ENCODE measurements around the gene DOP1A.

The DOP1A gene

DNA sequence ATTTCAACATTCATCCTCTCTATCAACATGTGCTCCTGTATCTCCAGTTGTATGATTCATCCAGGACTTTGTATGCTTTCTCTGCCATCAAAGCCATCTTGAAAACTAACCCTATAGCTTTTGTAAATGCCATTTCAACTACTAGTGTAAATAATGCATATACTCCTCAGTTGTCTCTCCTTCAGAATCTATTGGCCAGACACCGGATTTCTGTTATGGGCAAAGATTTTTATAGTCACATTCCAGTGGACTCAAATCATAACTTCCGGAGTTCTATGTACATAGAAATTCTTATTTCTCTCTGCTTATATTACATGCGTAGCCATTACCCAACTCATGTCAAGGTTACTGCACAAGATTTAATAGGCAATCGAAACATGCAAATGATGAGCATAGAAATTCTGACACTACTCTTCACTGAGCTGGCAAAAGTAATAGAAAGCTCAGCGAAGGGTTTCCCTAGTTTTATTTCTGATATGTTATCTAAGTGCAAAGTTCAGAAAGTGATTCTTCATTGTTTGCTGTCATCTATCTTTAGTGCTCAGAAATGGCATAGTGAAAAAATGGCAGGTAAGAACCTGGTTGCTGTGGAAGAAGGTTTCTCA is 70.7 kb downstream of the DOP1A start:
- H3K4me3 ChIP-seq (ENCODE audit: low read depth, low read length): no peak overlapping the region
- TF ChIP-seq, protein P1, sequence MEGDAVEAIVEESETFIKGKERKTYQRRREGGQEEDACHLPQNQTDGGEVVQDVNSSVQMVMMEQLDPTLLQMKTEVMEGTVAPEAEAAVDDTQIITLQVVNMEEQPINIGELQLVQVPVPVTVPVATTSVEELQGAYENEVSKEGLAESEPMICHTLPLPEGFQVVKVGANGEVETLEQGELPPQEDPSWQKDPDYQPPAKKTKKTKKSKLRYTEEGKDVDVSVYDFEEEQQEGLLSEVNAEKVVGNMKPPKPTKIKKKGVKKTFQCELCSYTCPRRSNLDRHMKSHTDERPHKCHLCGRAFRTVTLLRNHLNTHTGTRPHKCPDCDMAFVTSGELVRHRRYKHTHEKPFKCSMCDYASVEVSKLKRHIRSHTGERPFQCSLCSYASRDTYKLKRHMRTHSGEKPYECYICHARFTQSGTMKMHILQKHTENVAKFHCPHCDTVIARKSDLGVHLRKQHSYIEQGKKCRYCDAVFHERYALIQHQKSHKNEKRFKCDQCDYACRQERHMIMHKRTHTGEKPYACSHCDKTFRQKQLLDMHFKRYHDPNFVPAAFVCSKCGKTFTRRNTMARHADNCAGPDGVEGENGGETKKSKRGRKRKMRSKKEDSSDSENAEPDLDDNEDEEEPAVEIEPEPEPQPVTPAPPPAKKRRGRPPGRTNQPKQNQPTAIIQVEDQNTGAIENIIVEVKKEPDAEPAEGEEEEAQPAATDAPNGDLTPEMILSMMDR (IDR thresholded peaks at IDR 0.05; ENCODE audit: borderline replicate concordance, insufficient read depth, low read depth, low read length): no peak

- H3K4me3 ChIP-seq (ENCODE audit: low read depth, low read length): no peak overlapping the region
- TF ChIP-seq, protein P1 (IDR thresholded peaks at IDR 0.05; ENCODE audit: borderline replicate concordance, insufficient read depth, low read depth, low read length): no peak
These were observed 71.3 kb downstream of the DOP1A start for GRCh38 chr6:83138758-83139157.

DNA sequence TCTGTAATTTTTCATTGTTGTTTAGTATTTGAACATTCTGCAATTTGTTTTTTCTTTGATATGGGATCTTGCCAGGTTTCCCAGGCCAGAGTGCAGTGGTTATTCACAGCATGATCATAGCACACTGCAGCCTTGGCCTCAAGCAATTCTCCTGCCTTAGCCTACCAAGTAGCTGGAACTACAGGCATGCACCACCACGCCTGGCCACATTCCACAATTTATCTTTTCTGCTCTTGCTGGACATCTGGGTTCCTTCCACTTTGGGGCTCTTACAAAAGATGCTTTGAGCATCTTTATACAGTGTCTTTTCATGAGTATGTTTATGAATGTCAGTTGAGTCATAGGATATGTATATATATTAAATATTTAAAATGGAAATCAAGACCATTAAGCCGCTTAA is 83.6 kb downstream of the DOP1A start:
- TF ChIP-seq, protein P1 (IDR thresholded peaks at IDR 0.05; ENCODE audit: borderline replicate concordance, insufficient read depth, low read depth, low read length): no peak

GRCh38 chr6:83152913-83153312 is 85.4 kb downstream of the DOP1A start:
- no peak overlapping the region for H3K4me3 ChIP-seq (ENCODE audit: low read depth, low read length)
- TF ChIP-seq, protein P1 (IDR thresholded peaks at IDR 0.05; ENCODE audit: borderline replicate concordance, insufficient read depth, low read depth, low read length): no peak

More for the DNA sequence above, 83.6 kb downstream of the DOP1A start:
- H3K4me3 ChIP-seq (ENCODE audit: low read depth, low read length): no peak overlapping the region

GRCh38 chr6:83153883-83154521 is 86.5 kb downstream of the DOP1A start:
- TF ChIP-seq, protein P1 (IDR thresholded peaks at IDR 0.05; ENCODE audit: borderline replicate concordance, insufficient read depth, low read depth, low read length): no peak
- no peak overlapping the region for H3K4me3 ChIP-seq (ENCODE audit: low read depth, low read length)

DNA sequence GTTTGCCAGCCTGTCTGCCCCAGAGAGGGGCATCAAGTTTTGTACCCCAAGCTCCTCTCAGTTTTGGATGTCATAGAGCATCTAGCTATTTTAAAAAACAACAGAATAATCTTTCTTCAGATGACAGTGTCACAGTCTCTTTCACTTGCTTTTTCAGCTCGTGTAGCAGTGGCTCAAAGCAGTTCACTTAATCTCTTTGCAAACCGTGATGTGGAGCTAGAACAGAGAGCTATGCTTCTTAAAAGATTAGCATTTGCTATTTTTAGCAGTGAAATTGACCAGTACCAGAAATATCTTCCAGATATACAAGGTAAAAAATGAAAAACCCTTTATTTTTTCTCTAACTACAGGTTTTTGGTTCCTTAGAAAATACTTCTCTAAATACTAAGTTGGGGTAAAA is 88.3 kb downstream of the DOP1A start:
- H3K4me3 ChIP-seq (ENCODE audit: low read depth, low read length): no peak overlapping the region

More for the DNA sequence above, 88.3 kb downstream of the DOP1A start:
- TF ChIP-seq, protein P1 (IDR thresholded peaks at IDR 0.05; ENCODE audit: borderline replicate concordance, insufficient read depth, low read depth, low read length): no peak
